Tibial nerve (tissue), 4 donors: ENCODE results near the gene DHX34.

ENCODE experiments used
- EP300 ChIP-seq, 2 donors: sonication (generic); formaldehyde crosslinking; IDR thresholded peaks; one replicate each; pipeline ENCODE4 v1.6.1; 2017; ENCODE audit warnings: antibody characterized with exemption in 2 of 2, mild to moderate bottlenecking in 1 of 2
- POLR2A ChIP-seq, 2 donors: fragments of 450-650 bp; IDR thresholded peaks; one replicate each; pipeline ENCODE4 v1.6.1; 2017; ENCODE audit warnings: antibody characterized with exemption in 2 of 2, mild to moderate bottlenecking in 2 of 2, moderate library complexity in 2 of 2
- TF ChIP-seq, protein P1 (sequence below), 5 experiments: fragments of 200-600 bp in 3 of 5; fragments of 450-650 bp in 2 of 5; sonication (generic) in 3 of 5; IDR thresholded peaks; one replicate each; pipeline ENCODE4 v1.5.1; 2016 to 2019; ENCODE audit warnings: antibody characterized with exemption in 5 of 5, mild to moderate bottlenecking in 3 of 5, moderate library complexity in 2 of 5

DNA sequence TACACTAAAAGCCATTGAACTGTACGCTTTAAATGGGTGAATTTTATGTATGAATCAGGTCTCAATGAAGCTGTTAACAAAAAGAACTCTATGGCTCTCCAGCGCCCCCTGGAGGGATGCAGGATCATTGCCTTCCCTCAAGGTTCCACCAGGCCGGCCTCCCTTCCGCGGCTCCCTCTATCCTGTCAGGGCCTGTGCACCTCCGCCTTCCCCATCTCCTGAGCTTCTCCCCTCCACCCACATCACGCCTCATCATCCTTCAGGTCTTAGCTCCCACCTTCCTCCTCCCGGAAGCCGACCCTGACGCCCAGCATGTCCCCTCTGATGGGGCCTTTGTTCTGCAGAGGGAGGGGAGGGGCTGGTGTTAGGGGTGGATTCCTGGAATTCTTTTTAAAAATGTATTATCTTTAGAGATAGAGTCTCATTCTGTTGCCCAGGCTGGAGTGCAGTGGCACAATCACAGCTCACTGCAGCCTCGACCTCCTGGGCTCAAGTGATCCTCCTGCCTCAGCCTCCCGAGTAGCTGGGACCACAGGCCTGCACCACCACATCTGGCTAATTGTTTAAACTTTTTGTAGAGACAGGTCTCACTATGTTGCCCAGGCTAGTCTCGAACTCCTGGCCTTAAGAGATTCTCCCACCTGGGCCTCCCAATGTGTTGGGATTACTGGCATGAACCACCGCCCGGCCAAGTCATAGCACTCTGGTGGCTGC lies 42.6 kb downstream of the DHX34 start:
- TF ChIP-seq EP300 (IDR thresholded peaks at IDR 0.05) (no peak), POLR2A (IDR thresholded peaks at IDR 0.05) (no peak)
- TF ChIP-seq, protein P1, sequence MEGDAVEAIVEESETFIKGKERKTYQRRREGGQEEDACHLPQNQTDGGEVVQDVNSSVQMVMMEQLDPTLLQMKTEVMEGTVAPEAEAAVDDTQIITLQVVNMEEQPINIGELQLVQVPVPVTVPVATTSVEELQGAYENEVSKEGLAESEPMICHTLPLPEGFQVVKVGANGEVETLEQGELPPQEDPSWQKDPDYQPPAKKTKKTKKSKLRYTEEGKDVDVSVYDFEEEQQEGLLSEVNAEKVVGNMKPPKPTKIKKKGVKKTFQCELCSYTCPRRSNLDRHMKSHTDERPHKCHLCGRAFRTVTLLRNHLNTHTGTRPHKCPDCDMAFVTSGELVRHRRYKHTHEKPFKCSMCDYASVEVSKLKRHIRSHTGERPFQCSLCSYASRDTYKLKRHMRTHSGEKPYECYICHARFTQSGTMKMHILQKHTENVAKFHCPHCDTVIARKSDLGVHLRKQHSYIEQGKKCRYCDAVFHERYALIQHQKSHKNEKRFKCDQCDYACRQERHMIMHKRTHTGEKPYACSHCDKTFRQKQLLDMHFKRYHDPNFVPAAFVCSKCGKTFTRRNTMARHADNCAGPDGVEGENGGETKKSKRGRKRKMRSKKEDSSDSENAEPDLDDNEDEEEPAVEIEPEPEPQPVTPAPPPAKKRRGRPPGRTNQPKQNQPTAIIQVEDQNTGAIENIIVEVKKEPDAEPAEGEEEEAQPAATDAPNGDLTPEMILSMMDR (IDR thresholded peaks at IDR 0.05), result peak; percentile 69 to 77 (median 75)
